A673 (cell line): ENCODE results near the gene SLC24A4. TPM values are rescaled to one million over a fixed set of nuclear protein-coding genes. Genes with fewer than 3 reads are reported as not detected.

Source experiments
- BruUV-seq: library from RNA; stranded (reverse); fragments of 400-500 nt; replicated peaks from 2 replicates; lab custom pipeline; 2021; lab: Mats Ljungman, UMichigan
- CTCF ChIA-PET: fragments of 300-600 bp; sonication (Branson Sonifier 250); formaldehyde crosslinking; loops from one replicate; lab custom pipeline; 2022; ENCODE audit warnings: antibody characterized with exemption; lab: Charles Lee
- POLR2A ChIA-PET: fragments of 300-600 bp; sonication (Branson Sonifier 250); formaldehyde crosslinking; loops from one replicate; lab custom pipeline; 2022; ENCODE audit warnings: antibody characterized with exemption; ENCODE audit not compliant: low non-redundant PET; lab: Charles Lee
- DNase-seq: peaks from one replicate; pipeline ENCODE4 v3.0.0-alpha.2; 2015; ENCODE audit warnings: low spot score
- H3K27ac ChIP-seq: fragments of 200-600 bp; sonication (generic); 2 replicates; pipeline ENCODE4 v1.5.1; 2016; ENCODE audit warnings: mixed run types, low read depth, mild to moderate bottlenecking, mixed read lengths, antibody characterized with exemption, low read length; ENCODE audit not compliant: poor library complexity, severe bottlenecking
- H3K27me3 ChIP-seq: fragments of 200-600 bp; sonication (generic); replicated peaks from 2 replicates; pipeline ENCODE4 v1.6.1; 2017; ENCODE audit warnings: mixed run types, low read depth, mild to moderate bottlenecking, mixed read lengths, antibody characterized with exemption, low read length; ENCODE audit not compliant: insufficient read depth, poor library complexity
- H3K36me3 ChIP-seq: fragments of 200-600 bp; sonication (generic); 2 replicates; pipeline ENCODE4 v1.6.1; 2016; ENCODE audit warnings: mixed run types, mild to moderate bottlenecking, mixed read lengths, antibody characterized with exemption, low read length; ENCODE audit not compliant: insufficient read depth, poor library complexity, severe bottlenecking
- H3K4me1 ChIP-seq: fragments of 200-600 bp; sonication (generic); 2 replicates; pipeline ENCODE4 v1.6.1; 2017; ENCODE audit warnings: mixed run types, mild to moderate bottlenecking, mixed read lengths, antibody characterized with exemption, low read length; ENCODE audit not compliant: insufficient read depth, poor library complexity, severe bottlenecking
- H3K4me3 ChIP-seq: fragments of 200-600 bp; sonication (generic); 2 replicates; pipeline ENCODE4 v1.5.1; 2016; ENCODE audit warnings: low read depth, mixed run types, mild to moderate bottlenecking, mixed read lengths, low read length; ENCODE audit not compliant: poor library complexity, severe bottlenecking
- H3K9me3 ChIP-seq: fragments of 200-600 bp; sonication (generic); 2 replicates; pipeline ENCODE4 v1.6.1; 2016; ENCODE audit warnings: mixed run types, low read depth, mild to moderate bottlenecking, mixed read lengths, antibody characterized with exemption, low read length; ENCODE audit not compliant: poor library complexity, severe bottlenecking
- CTCF ChIP-seq: fragments of 300-800, 200-600 bp; sonication (generic); conservative IDR thresholded peaks from 2 replicates; pipeline ENCODE4 v1.5.1; 2017; ENCODE audit warnings: low read depth, mild to moderate bottlenecking, antibody characterized with exemption, low read length, moderate library complexity, mixed read lengths
- EZH2 ChIP-seq: fragments of 200-600 bp; sonication (generic); IDR thresholded peaks from 2 replicates; pipeline ENCODE4 v1.6.1; 2017; ENCODE audit warnings: borderline replicate concordance, low read depth, mild to moderate bottlenecking, mixed read lengths, antibody characterized with exemption, low read length; ENCODE audit not compliant: poor library complexity, severe bottlenecking
- intact Hi-C: fragments of 100-400 bp; cut with micrococcal nuclease; formaldehyde crosslinking; loops from one replicate; pipeline ENCODE4 v1.10.0; 2022; ENCODE audit not compliant: unreplicated experiment
- total RNA-seq: library from RNA; stranded (reverse); gene quantifications from 2 replicates; pipeline ENCODE4 v1.2.3, GENCODE V29; 2021

SLC24A4 gene
- total RNA-seq, 1 experiment from 2014 or later: 0.15 TPM

GRCh38 chr14:92317511-92317910 lies 5.5 kb upstream of the SLC24A4 start:
- TF ChIP-seq CTCF: no peak
- TF ChIP-seq EZH2: no peak
- CTCF ChIA-PET: no interaction called here
- no peaks in the 10 kb centered on the region for H3K4me1 ChIP-seq
- no peak overlapping the region for H3K4me3 ChIP-seq
- intact Hi-C loops: no loop called here
- peaks cover 35% of the 10 kb centered on the region for H3K27me3 ChIP-seq
- H3K9me3 ChIP-seq: no peaks in the 10 kb centered on the region
- no peak overlapping the region for H3K27ac ChIP-seq
- no peaks in the 10 kb centered on the region for H3K36me3 ChIP-seq
- BruUV-seq: no TSS peak
- POLR2A ChIA-PET: interaction anchor here (0.6 kb wide), 1 partner anchor 1047 kb away, joined by 3 read pairs; no protein-coding TSS in a partner anchor
- DNase-seq: no peak

- no peaks in the 10 kb centered on the region for H3K4me1 ChIP-seq
- H3K36me3 ChIP-seq: no peaks in the 10 kb centered on the region
- intact Hi-C loops: no loop called here
- TF ChIP-seq EZH2: no peak
- TF ChIP-seq CTCF: no peak
- no peaks in the 10 kb centered on the region for H3K9me3 ChIP-seq
- POLR2A ChIA-PET: no interaction called here
- DNase-seq: no peak
- no TSS peak for BruUV-seq
- H3K4me3 ChIP-seq: no peak overlapping the region
- CTCF ChIA-PET: no interaction called here
- H3K27ac ChIP-seq: no peak overlapping the region
- peaks cover 77% of the 10 kb centered on the region for H3K27me3 ChIP-seq
These were observed 1.3 kb upstream of the SLC24A4 start for GRCh38 chr14:92321701-92322100.

GRCh38 chr14:92322516-92322915 lies 449 bp upstream of the SLC24A4 start:
- POLR2A ChIA-PET: no interaction called here
- no TSS peak for BruUV-seq
- no peaks in the 10 kb centered on the region for H3K36me3 ChIP-seq
- peaks cover 79% of the 10 kb centered on the region for H3K27me3 ChIP-seq
- H3K27ac ChIP-seq: no peak overlapping the region
- no peaks in the 10 kb centered on the region for H3K4me1 ChIP-seq
- DNase-seq: no peak
- intact Hi-C loops: no loop called here
- TF ChIP-seq EZH2 (no peak), CTCF (no peak)
- H3K9me3 ChIP-seq: no peaks in the 10 kb centered on the region
- CTCF ChIA-PET: no interaction called here
- no peak overlapping the region for H3K4me3 ChIP-seq
